Measurements from ENCODE around the gene SSUH2. TPM values are rescaled to one million over a fixed set of nuclear protein-coding genes. Genes with fewer than 3 reads are reported as not detected.

The SSUH2 gene
- polyA plus RNA-seq, 3 donors: not detected

GRCh38 chr3:8607234-8608040 is 37.2 kb downstream of the SSUH2 start:
- H3K4me2 ChIP-seq (replicated peaks; ENCODE audit: extremely low read depth, low read length, poor library complexity, severe bottlenecking): no peak overlapping the region
- H2AFZ ChIP-seq (ENCODE audit: insufficient read depth, low read depth, low read length, poor library complexity, severe bottlenecking): no peak overlapping the region
- H3K4me1 ChIP-seq (ENCODE audit: control insufficient read depth in 1 of 2, insufficient read depth in 2 of 2, low read length in 2 of 2): no peaks in the 10 kb centered on the region
- DNase-seq: no peak
- no peak overlapping the region for H3K27ac ChIP-seq (ENCODE audit: low read depth in 1 of 2, low read length in 2 of 2)
- Mint-ChIP-seq H3K4me3 (no peak overlapping the region), H3K36me3 (no peaks in the 10 kb centered on the region), H3K9me3 (peaks cover 0 to 4% (median 0%) of the 10 kb centered on the region in 7 donors), H3K27ac (no peak overlapping the region), H3K4me1 (no peaks in the 10 kb centered on the region), H3K27me3 (ENCODE audit: low read depth in 3 of 3) (peaks cover 0 to 1% (median 0%) of the 10 kb centered on the region in 3 donors)
- H3K9ac ChIP-seq (ENCODE audit: insufficient read depth, low read length, poor library complexity, severe bottlenecking): no peak overlapping the region
- intact Hi-C loops (cut with micrococcal nuclease): no loop called here
- no peaks in the 10 kb centered on the region for H3K36me3 ChIP-seq (replicated peaks in 1 of 2; ENCODE audit: control insufficient read depth in 1 of 2, insufficient read depth in 2 of 2, low read length in 2 of 2)
- TF ChIP-seq, protein P1, sequence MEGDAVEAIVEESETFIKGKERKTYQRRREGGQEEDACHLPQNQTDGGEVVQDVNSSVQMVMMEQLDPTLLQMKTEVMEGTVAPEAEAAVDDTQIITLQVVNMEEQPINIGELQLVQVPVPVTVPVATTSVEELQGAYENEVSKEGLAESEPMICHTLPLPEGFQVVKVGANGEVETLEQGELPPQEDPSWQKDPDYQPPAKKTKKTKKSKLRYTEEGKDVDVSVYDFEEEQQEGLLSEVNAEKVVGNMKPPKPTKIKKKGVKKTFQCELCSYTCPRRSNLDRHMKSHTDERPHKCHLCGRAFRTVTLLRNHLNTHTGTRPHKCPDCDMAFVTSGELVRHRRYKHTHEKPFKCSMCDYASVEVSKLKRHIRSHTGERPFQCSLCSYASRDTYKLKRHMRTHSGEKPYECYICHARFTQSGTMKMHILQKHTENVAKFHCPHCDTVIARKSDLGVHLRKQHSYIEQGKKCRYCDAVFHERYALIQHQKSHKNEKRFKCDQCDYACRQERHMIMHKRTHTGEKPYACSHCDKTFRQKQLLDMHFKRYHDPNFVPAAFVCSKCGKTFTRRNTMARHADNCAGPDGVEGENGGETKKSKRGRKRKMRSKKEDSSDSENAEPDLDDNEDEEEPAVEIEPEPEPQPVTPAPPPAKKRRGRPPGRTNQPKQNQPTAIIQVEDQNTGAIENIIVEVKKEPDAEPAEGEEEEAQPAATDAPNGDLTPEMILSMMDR (IDR thresholded peaks at IDR 0.05): no peak
- no peaks in the 10 kb centered on the region for H4K20me1 ChIP-seq (ENCODE audit: insufficient read depth, low read length)
- H3K79me2 ChIP-seq (ENCODE audit: insufficient read depth, low read length): no peaks in the 10 kb centered on the region
- H3K9me3 ChIP-seq (replicated peaks in 1 of 2; ENCODE audit: control insufficient read depth in 1 of 2, insufficient read depth in 1 of 2, low read length in 2 of 2): no peaks in the 10 kb centered on the region
- WGBS (ENCODE audit: insufficient coverage): 80% methylated on average over 1 of the region's 7 CpGs
- H3K4me3 ChIP-seq (replicated peaks in 1 of 3; ENCODE audit: low read depth in 2 of 3, low read length in 3 of 3): no peak overlapping the region
- no peaks in the 10 kb centered on the region for H3K27me3 ChIP-seq (ENCODE audit: control insufficient read depth in 2 of 2, insufficient read depth in 2 of 2, low read length in 2 of 2)

- H3K27ac ChIP-seq (ENCODE audit: low read depth in 1 of 2, low read length in 2 of 2): no peak overlapping the region
- Mint-ChIP-seq H3K36me3 (no peaks in the 10 kb centered on the region), H3K27ac (no peak overlapping the region), H3K4me1 (no peaks in the 10 kb centered on the region), H3K9me3 (peaks cover 0 to 4% (median 0%) of the 10 kb centered on the region in 7 donors), H3K27me3 (ENCODE audit: low read depth in 3 of 3) (peaks cover 0 to 1% (median 0%) of the 10 kb centered on the region in 3 donors), H3K4me3 (no peak overlapping the region)
- H4K20me1 ChIP-seq (ENCODE audit: insufficient read depth, low read length): no peaks in the 10 kb centered on the region
- H3K4me2 ChIP-seq (replicated peaks; ENCODE audit: extremely low read depth, low read length, poor library complexity, severe bottlenecking): no peak overlapping the region
- H3K4me1 ChIP-seq (ENCODE audit: control insufficient read depth in 1 of 2, insufficient read depth in 2 of 2, low read length in 2 of 2): no peaks in the 10 kb centered on the region
- no peaks in the 10 kb centered on the region for H3K79me2 ChIP-seq (ENCODE audit: insufficient read depth, low read length)
- H3K36me3 ChIP-seq (replicated peaks in 1 of 2; ENCODE audit: control insufficient read depth in 1 of 2, insufficient read depth in 2 of 2, low read length in 2 of 2): no peaks in the 10 kb centered on the region
- H3K27me3 ChIP-seq (ENCODE audit: control insufficient read depth in 2 of 2, insufficient read depth in 2 of 2, low read length in 2 of 2): no peaks in the 10 kb centered on the region
- 75% methylated on average over 2 of the region's 7 CpGs for WGBS (ENCODE audit: insufficient coverage)
- H3K9me3 ChIP-seq (replicated peaks in 1 of 2; ENCODE audit: control insufficient read depth in 1 of 2, insufficient read depth in 1 of 2, low read length in 2 of 2): no peaks in the 10 kb centered on the region
- no peak overlapping the region for H3K4me3 ChIP-seq (replicated peaks in 1 of 3; ENCODE audit: low read depth in 2 of 3, low read length in 3 of 3)
- H2AFZ ChIP-seq (ENCODE audit: insufficient read depth, low read depth, low read length, poor library complexity, severe bottlenecking): no peak overlapping the region
- TF ChIP-seq, protein P1 (IDR thresholded peaks at IDR 0.05): no peak
- intact Hi-C loops (cut with micrococcal nuclease): no loop called here
- no peak overlapping the region for H3K9ac ChIP-seq (ENCODE audit: insufficient read depth, low read length, poor library complexity, severe bottlenecking)
- no peak for DNase-seq
These were observed 37.8 kb downstream of the SSUH2 start for GRCh38 chr3:8606701-8607231.
